Astrocyte of the spinal cord (primary cell): ENCODE measurements around the gene SLC35A3.
A peak's percentile ranks its signal among the peaks of the same experiment; 100 is the strongest.
"Not testable (repeated sequence)": the region's sequence is repeated elsewhere in the genome, so short reads cannot be mapped to it uniquely, and the experiment has no call there.

Experiments used
- DNase-seq: peaks from one replicate; pipeline ENCODE4 v3.0.0; 2011; ENCODE audit warnings: low read depth, low spot score
- H3K4me3 ChIP-seq: 2 replicates; pipeline ENCODE4 v1.5.1; 2011; ENCODE audit warnings: low read depth, mild to moderate bottlenecking, low read length, moderate library complexity
- CTCF ChIP-seq: IDR thresholded peaks from 2 replicates; pipeline ENCODE4 v1.5.1; 2012; ENCODE audit warnings: low read depth, mild to moderate bottlenecking, low read length, inconsistent platforms
- in situ Hi-C: cut with HindIII; loops from 2 replicates; pipeline ENCODE4 v1.10.0; 2017; ENCODE audit warnings: low sequenced_read_pairs

SLC35A3 gene

GRCh38 chr1:100038660-100039287 lies 69.0 kb downstream of the SLC35A3 start:
- peak; percentile 74 for DNase-seq
- peak overlapping the region; percentile 85 for H3K4me3 ChIP-seq
- TF ChIP-seq CTCF, result no peak
- in situ Hi-C loops, result no loop called here

GRCh38 chr1:100039591-100039990 lies 69.8 kb downstream of the SLC35A3 start:
- in situ Hi-C loops, result no loop called here
- no peak for TF ChIP-seq CTCF
- DNase-seq, result peak; percentile 16

GRCh38 chr1:100045206-100045605 lies 75.4 kb downstream of the SLC35A3 start:
- no peak overlapping the region for H3K4me3 ChIP-seq
- DNase-seq, result no peak
- in situ Hi-C loops, result no loop called here
- TF ChIP-seq CTCF, result no peak

More at GRCh38 chr1:100039591-100039990, 69.8 kb downstream of the SLC35A3 start:
- peak overlapping the region; percentile 85 for H3K4me3 ChIP-seq

- DNase-seq, in situ Hi-C loops, H3K4me3 ChIP-seq: not testable (repeated sequence)
These were observed 77.5 kb downstream of the SLC35A3 start for GRCh38 chr1:100047235-100047708.

GRCh38 chr1:100050139-100050538 lies 80.3 kb downstream of the SLC35A3 start:
- DNase-seq, result no peak
- no peak for TF ChIP-seq CTCF
- H3K4me3 ChIP-seq, result no peak overlapping the region
- in situ Hi-C loops, result no loop called here

GRCh38 chr1:100051401-100051800 lies 81.6 kb downstream of the SLC35A3 start:
- in situ Hi-C loops, result no loop called here
- no peak overlapping the region for H3K4me3 ChIP-seq
- no peak for TF ChIP-seq CTCF
- DNase-seq, result no peak

- in situ Hi-C loops, result no loop called here
- TF ChIP-seq CTCF, result no peak
- no peak overlapping the region for H3K4me3 ChIP-seq
- no peak for DNase-seq
These were observed 82.1 kb downstream of the SLC35A3 start for GRCh38 chr1:100051893-100052292.
